K562 (cell line): ENCODE results near the gene TFAP2D. TPM values are rescaled to one million over a fixed set of nuclear protein-coding genes. Genes with fewer than 3 reads are reported as not detected.

Experiments
- RFX5 ChIP-seq: IDR thresholded peaks from 2 replicates; pipeline ENCODE4 v1.6.1; 2011; ENCODE audit warnings: low read depth, mild to moderate bottlenecking, improper control_type of control experiment, low read length
- ZBTB7A ChIP-seq: IDR thresholded peaks from 2 replicates; pipeline ENCODE4 v1.6.1; 2011; ENCODE audit warnings: low read depth, mild to moderate bottlenecking, low read length, moderate library complexity, borderline replicate concordance; ENCODE audit not compliant: control insufficient read depth
- polyA plus RNA-seq, 8 experiments: library from polyadenylated mRNA; depleted of rRNA in 4 of 8; stranded (reverse) in 5 of 8; unstranded in 3 of 8; fragments of >200 nt; fragmentation: Nextera tagmentation in 2 of 8; fragmentation: Illumina TruSeq in 1 of 8; extraction: Ambion mirVana in 2 of 8; extraction: Trizol in 1 of 8; gene quantifications; 2 replicates each; pipeline versions ENCODE4 v1.2.1 to v1.2.3, GENCODE V29; 2011 to 2014; ENCODE audit warnings: inconsistent platforms in 1 of 8, missing spikeins in 1 of 8
- total RNA-seq, 7 experiments: library from RNA; depleted of rRNA in 6 of 7; stranded (reverse); fragments of >200 nt in 6 of 7; fragmentation: Illumina TruSeq in 2 of 7; extraction: Trizol in 2 of 7; gene quantifications; 2 replicates each; pipeline versions ENCODE4 v1.2.1 to v1.2.3, GENCODE V29; 2011 to 2021; ENCODE audit warnings: low replicate concordance in 1 of 7
- TF ChIP-seq, protein P1 (sequence below), 2 experiments: fragments of 450-650 bp; IDR thresholded peaks; 2 replicates each; pipeline ENCODE4 v1.6.1; 2018; ENCODE audit warnings: mild to moderate bottlenecking in 2 of 2, low read depth in 1 of 2; ENCODE audit not compliant: partially characterized antibody in 2 of 2
- TF ChIP-seq, protein P2 (sequence below): fragments of 450-650 bp; formaldehyde crosslinking; IDR thresholded peaks from 2 replicates; pipeline ENCODE4 v1.4.0; 2022; ENCODE audit warnings: missing genetic modification characterization
- TF ChIP-seq, protein P3 (sequence below): sonication (generic); formaldehyde crosslinking; IDR thresholded peaks from 2 replicates; pipeline ENCODE4 v1.8.1; 2023; ENCODE audit warnings: mild to moderate bottlenecking, missing genetic modification reagents

TFAP2D gene
- total and polyA plus RNA-seq, 9 of the 15 experiments (the other 6 are each of a cell fraction or from before 2014, with no cell fraction given) = not detected

DNA sequence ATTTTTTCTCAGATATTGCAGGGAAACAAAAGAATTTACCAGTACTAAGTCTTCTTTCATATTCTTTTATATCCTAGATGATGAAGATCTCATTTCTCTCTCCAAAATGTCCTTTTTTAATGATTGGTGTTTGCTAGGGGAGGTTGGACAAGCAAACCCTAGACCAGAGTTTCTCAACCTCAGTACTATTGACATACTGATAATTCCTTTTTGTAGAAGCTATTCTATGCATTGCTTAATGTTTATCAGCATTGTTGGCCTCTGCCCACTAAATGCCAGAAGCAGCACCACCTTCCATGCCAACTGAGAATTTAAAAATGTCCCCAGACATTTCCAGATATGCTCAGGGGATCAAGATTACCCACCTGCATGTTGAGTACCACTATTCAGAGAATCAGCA, 91.0 kb downstream of the TFAP2D start (continued):
- TF ChIP-seq, protein P1, sequence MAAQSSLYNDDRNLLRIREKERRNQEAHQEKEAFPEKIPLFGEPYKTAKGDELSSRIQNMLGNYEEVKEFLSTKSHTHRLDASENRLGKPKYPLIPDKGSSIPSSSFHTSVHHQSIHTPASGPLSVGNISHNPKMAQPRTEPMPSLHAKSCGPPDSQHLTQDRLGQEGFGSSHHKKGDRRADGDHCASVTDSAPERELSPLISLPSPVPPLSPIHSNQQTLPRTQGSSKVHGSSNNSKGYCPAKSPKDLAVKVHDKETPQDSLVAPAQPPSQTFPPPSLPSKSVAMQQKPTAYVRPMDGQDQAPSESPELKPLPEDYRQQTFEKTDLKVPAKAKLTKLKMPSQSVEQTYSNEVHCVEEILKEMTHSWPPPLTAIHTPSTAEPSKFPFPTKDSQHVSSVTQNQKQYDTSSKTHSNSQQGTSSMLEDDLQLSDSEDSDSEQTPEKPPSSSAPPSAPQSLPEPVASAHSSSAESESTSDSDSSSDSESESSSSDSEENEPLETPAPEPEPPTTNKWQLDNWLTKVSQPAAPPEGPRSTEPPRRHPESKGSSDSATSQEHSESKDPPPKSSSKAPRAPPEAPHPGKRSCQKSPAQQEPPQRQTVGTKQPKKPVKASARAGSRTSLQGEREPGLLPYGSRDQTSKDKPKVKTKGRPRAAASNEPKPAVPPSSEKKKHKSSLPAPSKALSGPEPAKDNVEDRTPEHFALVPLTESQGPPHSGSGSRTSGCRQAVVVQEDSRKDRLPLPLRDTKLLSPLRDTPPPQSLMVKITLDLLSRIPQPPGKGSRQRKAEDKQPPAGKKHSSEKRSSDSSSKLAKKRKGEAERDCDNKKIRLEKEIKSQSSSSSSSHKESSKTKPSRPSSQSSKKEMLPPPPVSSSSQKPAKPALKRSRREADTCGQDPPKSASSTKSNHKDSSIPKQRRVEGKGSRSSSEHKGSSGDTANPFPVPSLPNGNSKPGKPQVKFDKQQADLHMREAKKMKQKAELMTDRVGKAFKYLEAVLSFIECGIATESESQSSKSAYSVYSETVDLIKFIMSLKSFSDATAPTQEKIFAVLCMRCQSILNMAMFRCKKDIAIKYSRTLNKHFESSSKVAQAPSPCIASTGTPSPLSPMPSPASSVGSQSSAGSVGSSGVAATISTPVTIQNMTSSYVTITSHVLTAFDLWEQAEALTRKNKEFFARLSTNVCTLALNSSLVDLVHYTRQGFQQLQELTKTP (IDR thresholded peaks at IDR 0.05; ENCODE audit: low read depth in 1 of 2, partially characterized antibody in 2 of 2) = no peak
- TF ChIP-seq ZBTB7A = no peak
- TF ChIP-seq, protein P2, sequence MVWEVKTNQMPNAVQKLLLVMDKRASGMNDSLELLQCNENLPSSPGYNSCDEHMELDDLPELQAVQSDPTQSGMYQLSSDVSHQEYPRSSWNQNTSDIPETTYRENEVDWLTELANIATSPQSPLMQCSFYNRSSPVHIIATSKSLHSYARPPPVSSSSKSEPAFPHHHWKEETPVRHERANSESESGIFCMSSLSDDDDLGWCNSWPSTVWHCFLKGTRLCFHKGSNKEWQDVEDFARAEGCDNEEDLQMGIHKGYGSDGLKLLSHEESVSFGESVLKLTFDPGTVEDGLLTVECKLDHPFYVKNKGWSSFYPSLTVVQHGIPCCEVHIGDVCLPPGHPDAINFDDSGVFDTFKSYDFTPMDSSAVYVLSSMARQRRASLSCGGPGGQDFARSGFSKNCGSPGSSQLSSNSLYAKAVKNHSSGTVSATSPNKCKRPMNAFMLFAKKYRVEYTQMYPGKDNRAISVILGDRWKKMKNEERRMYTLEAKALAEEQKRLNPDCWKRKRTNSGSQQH (CRISPR knock-in tag) = no peak
- TF ChIP-seq, protein P3, sequence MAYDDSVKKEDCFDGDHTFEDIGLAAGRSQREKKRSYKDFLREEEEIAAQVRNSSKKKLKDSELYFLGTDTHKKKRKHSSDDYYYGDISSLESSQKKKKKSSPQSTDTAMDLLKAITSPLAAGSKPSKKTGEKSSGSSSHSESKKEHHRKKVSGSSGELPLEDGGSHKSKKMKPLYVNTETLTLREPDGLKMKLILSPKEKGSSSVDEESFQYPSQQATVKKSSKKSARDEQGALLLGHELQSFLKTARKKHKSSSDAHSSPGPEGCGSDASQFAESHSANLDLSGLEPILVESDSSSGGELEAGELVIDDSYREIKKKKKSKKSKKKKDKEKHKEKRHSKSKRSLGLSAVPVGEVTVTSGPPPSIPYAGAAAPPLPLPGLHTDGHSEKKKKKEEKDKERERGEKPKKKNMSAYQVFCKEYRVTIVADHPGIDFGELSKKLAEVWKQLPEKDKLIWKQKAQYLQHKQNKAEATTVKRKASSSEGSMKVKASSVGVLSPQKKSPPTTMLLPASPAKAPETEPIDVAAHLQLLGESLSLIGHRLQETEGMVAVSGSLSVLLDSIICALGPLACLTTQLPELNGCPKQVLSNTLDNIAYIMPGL (CRISPR knock-in tag) = no peak
- TF ChIP-seq RFX5 = no peak
